Naive B cell (primary cell): ENCODE measurements around the gene RARS2. TPM values are rescaled to one million over a fixed set of nuclear protein-coding genes. Genes with fewer than 3 reads are reported as not detected.
"Not testable (repeated sequence)": the region's sequence is repeated elsewhere in the genome, so short reads cannot be mapped to it uniquely, and the experiment has no call there.

Experiments used
- ATAC-seq, 2 donors: fragments of 150-1000 bp; cut with Tn5 transposase; 2 replicates each; pipeline ENCODE4 v1.10.0; 2021; ENCODE audit warnings: low read depth in 2 of 2, mild to moderate bottlenecking in 2 of 2, moderate library complexity in 2 of 2
- DNase-seq: peaks from one replicate; pipeline ENCODE4 v3.0.0; 2022
- H3K27ac Mint-ChIP-seq, 6 donors: one replicate each; pipeline ENCODE4 v1.8.0; 2020 to 2022; ENCODE audit warnings: mild to moderate bottlenecking in 6 of 6, mixed read lengths in 6 of 6, moderate library complexity in 5 of 6, inconsistent platforms in 2 of 6
- H3K27me3 Mint-ChIP-seq, 3 donors: one replicate each; pipeline ENCODE4 v1.8.0; 2021 to 2022; ENCODE audit warnings: mixed read lengths in 3 of 3, mild to moderate bottlenecking in 1 of 3
- H3K36me3 Mint-ChIP-seq, 2 donors: one replicate each; pipeline ENCODE4 v1.8.0; 2020 to 2022; ENCODE audit warnings: mixed read lengths in 2 of 2, inconsistent platforms in 1 of 2, mild to moderate bottlenecking in 1 of 2
- H3K4me1 Mint-ChIP-seq, 3 donors: one replicate each; pipeline ENCODE4 v1.8.0; 2020 to 2022; ENCODE audit warnings: mixed read lengths in 3 of 3, inconsistent platforms in 1 of 3, mild to moderate bottlenecking in 1 of 3, moderate library complexity in 1 of 3
- H3K4me3 Mint-ChIP-seq, 8 donors: one replicate each; pipeline ENCODE4 v1.8.0; 2020 to 2022; ENCODE audit warnings: mild to moderate bottlenecking in 8 of 8, mixed read lengths in 8 of 8, moderate library complexity in 8 of 8, inconsistent platforms in 2 of 8
- H3K9me3 Mint-ChIP-seq, 7 donors: one replicate each; pipeline ENCODE4 v1.8.0; 2020 to 2022; ENCODE audit warnings: mixed read lengths in 7 of 7, mild to moderate bottlenecking in 5 of 7, inconsistent platforms in 2 of 7, moderate library complexity in 1 of 7
- polyA plus RNA-seq, 6 donors: library from polyadenylated mRNA; unstranded; fragments of 300-500 nt; fragmentation: Illumina TruSeq; gene quantifications; one replicate each; pipeline ENCODE4 v1.2.3, GENCODE V29; 2021; ENCODE audit warnings: low read depth in 6 of 6

Gene RARS2
- 10 to 100 TPM; 11.7 to 32.8 (median 25.3) TPM for polyA plus RNA-seq

- H3K4me3 Mint-ChIP-seq: peak within 1 kb of the TSS; percentile 95 to 100 (median 96)
Observed at GRCh38 chr6:87589693-87590416, at the start of gene RARS2, which contains the start of gene ORC3. TSS of gene RARS2 (minus strand) at chr6:87589987. CDS start at chr6:87589957, 30 bp downstream. TSS of gene ORC3 (plus strand) at chr6:87590135. CDS start at chr6:87590169, 34 bp downstream.

GRCh38 chr6:87639373-87639772 is 49.6 kb upstream of the RARS2 start:
- peaks cover 8 to 12% of the 10 kb centered on the region in 2 donors for H3K36me3 Mint-ChIP-seq
- H3K4me1 Mint-ChIP-seq: peaks cover 2 to 3% (median 2%) of the 10 kb centered on the region in 3 donors
- ATAC-seq (no peak), DNase-seq (no peak)
- H3K27me3 Mint-ChIP-seq: no peaks in the 10 kb centered on the region
- H3K9me3 Mint-ChIP-seq: no peaks in the 10 kb centered on the region
- no peak overlapping the region for H3K4me3 Mint-ChIP-seq
- H3K27ac Mint-ChIP-seq: no peak overlapping the region

More at GRCh38 chr6:87589693-87590416, at the start of gene RARS2, which contains the start of gene ORC3:
- Mint-ChIP-seq H3K4me1 (peaks cover 33 to 70% (median 64%) of the 10 kb centered on the region in 3 donors), H3K27ac (peak within 1 kb of the TSS; percentile 92 to 99 (median 96)), H3K36me3 (peaks cover 0 to 4% of the 10 kb centered on the region in 2 donors), H3K9me3 (no peaks in the 10 kb centered on the region), H3K27me3 (no peaks in the 10 kb centered on the region)
- peak; percentile 99 for ATAC-seq
- peak; percentile 92 for DNase-seq

GRCh38 chr6:87637106-87637505 is 47.3 kb upstream of the RARS2 start:
- no peak for DNase-seq
- ATAC-seq: no peak
- Mint-ChIP-seq H3K4me3 (no peak overlapping the region), H3K27ac (no peak overlapping the region), H3K27me3 (no peaks in the 10 kb centered on the region), H3K4me1 (peaks cover 0 to 3% (median 0%) of the 10 kb centered on the region in 3 donors), H3K36me3 (peaks cover 8 to 17% of the 10 kb centered on the region in 2 donors), H3K9me3 (no peaks in the 10 kb centered on the region)

- H3K4me1 Mint-ChIP-seq: peaks cover 0 to 3% (median 0%) of the 10 kb centered on the region in 3 donors
- peaks cover 8 to 17% of the 10 kb centered on the region in 2 donors for H3K36me3 Mint-ChIP-seq
- DNase-seq (no peak), ATAC-seq (no peak)
- no peaks in the 10 kb centered on the region for H3K9me3 Mint-ChIP-seq
- no peaks in the 10 kb centered on the region for H3K27me3 Mint-ChIP-seq
- H3K27ac Mint-ChIP-seq: peak overlapping the region in 1 of 6 donors; percentile 11
- no peak overlapping the region for H3K4me3 Mint-ChIP-seq
Observed at GRCh38 chr6:87636315-87636714, 46.5 kb upstream of the RARS2 start.

- no peaks in the 10 kb centered on the region for H3K9me3 Mint-ChIP-seq
- peaks cover 8 to 22% of the 10 kb centered on the region in 2 donors for H3K36me3 Mint-ChIP-seq
Observed at GRCh38 chr6:87633851-87634250, 44.1 kb upstream of the RARS2 start.

GRCh38 chr6:87630746-87631145 is 41.0 kb upstream of the RARS2 start:
- Mint-ChIP-seq H3K27ac (peak overlapping the region in 1 of 6 donors; percentile 72), H3K4me1 (no peaks in the 10 kb centered on the region), H3K4me3 (no peak overlapping the region), H3K9me3 (no peaks in the 10 kb centered on the region), H3K36me3 (peaks cover 0 to 15% of the 10 kb centered on the region in 2 donors), H3K27me3 (no peaks in the 10 kb centered on the region)
- no peak for ATAC-seq
- DNase-seq: no peak

More at GRCh38 chr6:87633851-87634250, 44.1 kb upstream of the RARS2 start:
- Mint-ChIP-seq H3K27me3 (no peaks in the 10 kb centered on the region), H3K4me3 (no peak overlapping the region), H3K27ac (no peak overlapping the region), H3K4me1 (peaks cover 0 to 3% (median 0%) of the 10 kb centered on the region in 3 donors)
- DNase-seq: no peak
- no peak for ATAC-seq

GRCh38 chr6:87628881-87629280 is 39.1 kb upstream of the RARS2 start:
- ATAC-seq (no peak), DNase-seq (no peak)
- no peaks in the 10 kb centered on the region for H3K4me1 Mint-ChIP-seq
- H3K27ac Mint-ChIP-seq: no peak overlapping the region
- H3K4me3 Mint-ChIP-seq: no peak overlapping the region
- H3K9me3 Mint-ChIP-seq: no peaks in the 10 kb centered on the region
- peaks cover 0 to 13% of the 10 kb centered on the region in 2 donors for H3K36me3 Mint-ChIP-seq
- no peaks in the 10 kb centered on the region for H3K27me3 Mint-ChIP-seq

- no peak overlapping the region for H3K4me3 Mint-ChIP-seq
- H3K27ac Mint-ChIP-seq: no peak overlapping the region
Observed at GRCh38 chr6:87628424-87628823, 38.6 kb upstream of the RARS2 start.

GRCh38 chr6:87623248-87623647 is 33.5 kb upstream of the RARS2 start:
- Mint-ChIP-seq H3K36me3 (peaks cover 0 to 20% of the 10 kb centered on the region in 2 donors), H3K27me3 (no peaks in the 10 kb centered on the region), H3K4me1 (no peaks in the 10 kb centered on the region), H3K4me3 (no peak overlapping the region), H3K9me3 (no peaks in the 10 kb centered on the region), H3K27ac (no peak overlapping the region)
- no peak for DNase-seq
- ATAC-seq: no peak

More at GRCh38 chr6:87628424-87628823, 38.6 kb upstream of the RARS2 start:
- DNase-seq (no peak), ATAC-seq (no peak)
- Mint-ChIP-seq H3K9me3 (no peaks in the 10 kb centered on the region), H3K4me1 (no peaks in the 10 kb centered on the region), H3K27me3 (no peaks in the 10 kb centered on the region), H3K36me3 (peaks cover 0 to 16% of the 10 kb centered on the region in 2 donors)

- Mint-ChIP-seq H3K36me3 (peaks cover 16 to 20% of the 10 kb centered on the region in 2 donors), H3K4me3 (no peak overlapping the region), H3K4me1 (no peaks in the 10 kb centered on the region), H3K27ac (peak overlapping the region in 1 of 6 donors; percentile 85), H3K27me3 (no peaks in the 10 kb centered on the region), H3K9me3 (peaks cover 0 to 3% (median 0%) of the 10 kb centered on the region in 7 donors)
- DNase-seq (no peak), ATAC-seq (no peak)
Observed at GRCh38 chr6:87618531-87618930, 28.7 kb upstream of the RARS2 start.

GRCh38 chr6:87617405-87617804 is 27.6 kb upstream of the RARS2 start:
- peaks cover 25 to 30% of the 10 kb centered on the region in 2 donors for H3K36me3 Mint-ChIP-seq
- ATAC-seq (no peak), DNase-seq (no peak)
- no peaks in the 10 kb centered on the region for H3K4me1 Mint-ChIP-seq
- no peaks in the 10 kb centered on the region for H3K27me3 Mint-ChIP-seq
- H3K9me3 Mint-ChIP-seq: peaks cover 0 to 7% (median 2%) of the 10 kb centered on the region in 7 donors
- no peak overlapping the region for H3K4me3 Mint-ChIP-seq
- no peak overlapping the region for H3K27ac Mint-ChIP-seq

- H3K9me3 Mint-ChIP-seq, H3K27me3 Mint-ChIP-seq, ATAC-seq, H3K4me1 Mint-ChIP-seq, H3K4me3 Mint-ChIP-seq, DNase-seq: not testable (repeated sequence)
- Mint-ChIP-seq H3K27ac (peak overlapping the region in 1 of 6 donors; percentile 32), H3K36me3 (peaks cover 21 to 25% of the 10 kb centered on the region in 2 donors)
Observed at GRCh38 chr6:87613018-87613417, 23.2 kb upstream of the RARS2 start.

GRCh38 chr6:87608802-87609201 is 19.0 kb upstream of the RARS2 start:
- Mint-ChIP-seq H3K9me3 (peaks cover 0 to 6% (median 0%) of the 10 kb centered on the region in 7 donors), H3K4me1 (no peaks in the 10 kb centered on the region), H3K27ac (no peak overlapping the region), H3K27me3 (no peaks in the 10 kb centered on the region), H3K36me3 (peaks cover 12 to 23% of the 10 kb centered on the region in 2 donors), H3K4me3 (no peak overlapping the region)
- ATAC-seq: no peak
- no peak for DNase-seq

- ATAC-seq (no peak), DNase-seq (no peak)
- Mint-ChIP-seq H3K9me3 (no peaks in the 10 kb centered on the region), H3K4me1 (no peaks in the 10 kb centered on the region), H3K27me3 (no peaks in the 10 kb centered on the region), H3K36me3 (peaks cover 5 to 8% of the 10 kb centered on the region in 2 donors), H3K4me3 (no peak overlapping the region), H3K27ac (no peak overlapping the region)
Observed at GRCh38 chr6:87606199-87606598, 16.4 kb upstream of the RARS2 start.
